IMR-90 (cell line): ENCODE data around the gene SEL1L3. TPM values are rescaled to one million over a fixed set of nuclear protein-coding genes. Genes with fewer than 3 reads are reported as not detected.

Experiments
- ATAC-seq: fragments of 200-7000 bp; cut with Tn5 transposase; 2 replicates; pipeline ENCODE4 v1.9.1; 2020; ENCODE audit warnings: low read depth, mild to moderate bottlenecking, moderate library complexity
- BruUV-seq: library from RNA; stranded (reverse); fragments of 400-500 nt; replicated peaks from 2 replicates; lab custom pipeline; 2021; lab: Mats Ljungman, UMichigan
- CTCF ChIA-PET: fragments of 300-600 bp; formaldehyde crosslinking; extraction: SDS; loops from one replicate; lab custom pipeline; 2021; ENCODE audit warnings: antibody characterized with exemption; lab: Yijun Ruan, JAX
- POLR2A ChIA-PET: fragments of 300-600 bp; sonication (Branson Sonifier 250); formaldehyde crosslinking; loops from one replicate; lab custom pipeline; 2022; ENCODE audit warnings: antibody characterized with exemption; ENCODE audit not compliant: unreplicated experiment; lab: Charles Lee
- DNase-seq: peaks from one replicate; pipeline ENCODE4 v3.0.0; 2013
- H2AFZ ChIP-seq: replicated peaks from 2 replicates; pipeline ENCODE3; 2013; ENCODE audit warnings: low read length, mild to moderate bottlenecking; ENCODE audit not compliant: poor library complexity
- H2AK5ac ChIP-seq: 2 replicates; pipeline ENCODE4 v1.6.1; 2013; ENCODE audit warnings: low read depth, low read length, inconsistent platforms
- H2AK9ac ChIP-seq: replicated peaks from 2 replicates; pipeline ENCODE3; 2013; ENCODE audit warnings: mild to moderate bottlenecking, low read depth, low read length, moderate library complexity; ENCODE audit not compliant: poor library complexity
- H2BK120ac ChIP-seq: 2 replicates; pipeline ENCODE4 v1.6.1; 2013; ENCODE audit warnings: low read depth, low read length, inconsistent platforms
- H2BK15ac ChIP-seq: 3 replicates; pipeline ENCODE4 v1.6.1; 2013; ENCODE audit warnings: low read depth, low read length, inconsistent platforms
- H2BK20ac ChIP-seq: 2 replicates; pipeline ENCODE4 v1.6.1; 2013; ENCODE audit warnings: low read depth, mild to moderate bottlenecking, inconsistent platforms, low read length, moderate library complexity
- H2BK5ac ChIP-seq: 2 replicates; pipeline ENCODE4 v1.6.1; 2013; ENCODE audit warnings: mild to moderate bottlenecking, low read depth, low read length, inconsistent platforms; ENCODE audit not compliant: poor library complexity, severe bottlenecking
- H3K14ac ChIP-seq: replicated peaks from 2 replicates; pipeline ENCODE4 v1.6.1; 2013; ENCODE audit warnings: low read depth, low read length, inconsistent platforms
- H3K18ac ChIP-seq: 2 replicates; pipeline ENCODE4 v1.6.1; 2013; ENCODE audit warnings: low read depth, low read length, control low read depth
- H3K23ac ChIP-seq: 2 replicates; pipeline ENCODE4 v1.6.1; 2013; ENCODE audit warnings: low read depth, low read length, inconsistent platforms
- H3K27ac ChIP-seq: 2 replicates; pipeline ENCODE4 v1.5.1; 2013; ENCODE audit warnings: mild to moderate bottlenecking, control low read depth, low read length; ENCODE audit not compliant: insufficient read depth
- H3K27me3 ChIP-seq: 2 replicates; pipeline ENCODE4 v1.6.1; 2013; ENCODE audit warnings: low read length; ENCODE audit not compliant: control insufficient read depth, insufficient read depth
- H3K36me3 ChIP-seq: 2 replicates; pipeline ENCODE4 v1.6.1; 2013; ENCODE audit warnings: low read length, mixed read lengths; ENCODE audit not compliant: control insufficient read depth, insufficient read depth
- H3K4ac ChIP-seq: 2 replicates; pipeline ENCODE4 v1.6.1; 2013; ENCODE audit warnings: low read depth, low read length, inconsistent platforms
- H3K4me1 ChIP-seq: 2 replicates; pipeline ENCODE4 v1.6.1; 2013; ENCODE audit warnings: low read length, mixed read lengths; ENCODE audit not compliant: control insufficient read depth, insufficient read depth
- H3K4me2 ChIP-seq: 2 replicates; pipeline ENCODE4 v1.6.1; 2013; ENCODE audit warnings: low read depth, mild to moderate bottlenecking, control low read depth, low read length, moderate library complexity
- H3K4me3 ChIP-seq: 2 replicates; pipeline ENCODE4 v1.5.1; 2013; ENCODE audit warnings: low read depth, mild to moderate bottlenecking, control low read depth, low read length, moderate library complexity; ENCODE audit not compliant: insufficient read depth
- H3K56ac ChIP-seq: 2 replicates; pipeline ENCODE4 v1.6.1; 2013; ENCODE audit warnings: low read length, inconsistent platforms; ENCODE audit not compliant: insufficient read depth; ENCODE audit errors: extremely low read depth
- H3K79me1 ChIP-seq, 2 experiments: 2 replicates each; pipeline ENCODE4 v1.6.1; 2013; ENCODE audit warnings: low read length in 2 of 2, inconsistent platforms in 1 of 2, low read depth in 1 of 2
- H3K9ac ChIP-seq: 2 replicates; pipeline ENCODE4 v1.6.1; 2013; ENCODE audit warnings: low read depth, low read length, control low read depth
- H3K9me1 ChIP-seq: 2 replicates; pipeline ENCODE4 v1.6.1; 2013; ENCODE audit warnings: low read length, inconsistent platforms; ENCODE audit not compliant: insufficient read depth
- H3K9me3 ChIP-seq: 2 replicates; pipeline ENCODE4 v1.6.1; 2013; ENCODE audit warnings: low read length; ENCODE audit not compliant: control insufficient read depth, insufficient read depth
- H4K20me1 ChIP-seq: 2 replicates; pipeline ENCODE4 v1.6.1; 2013; ENCODE audit warnings: low read length, inconsistent platforms; ENCODE audit not compliant: insufficient read depth
- H4K5ac ChIP-seq: 2 replicates; pipeline ENCODE4 v1.6.1; 2013; ENCODE audit warnings: mild to moderate bottlenecking, low read depth, low read length, control low read depth
- H4K8ac ChIP-seq, 2 experiments: 2 replicates each; pipeline ENCODE4 v1.6.1; 2013; ENCODE audit warnings: low read depth in 2 of 2, low read length in 2 of 2, control low read depth in 1 of 2, inconsistent platforms in 1 of 2
- H4K91ac ChIP-seq: 2 replicates; pipeline ENCODE4 v1.6.1; 2013; ENCODE audit warnings: low read depth, low read length, inconsistent platforms; ENCODE audit not compliant: insufficient read depth
- WGBS, 2 experiments: methylation state at CpG; one replicate each; pipeline versions ENCODE4 v1.1.5 to v1.1.7; 2013; ENCODE audit warnings: missing lambda C conversion rate in 2 of 2; ENCODE audit not compliant: insufficient read length in 1 of 2; ENCODE audit errors: extremely low coverage in 2 of 2; 5-methylcytosine and 5-hydroxymethylcytosine counted together
- dilution Hi-C: fragments of 300-500 bp; cut with HindIII; formaldehyde crosslinking; loops from one replicate; pipeline ENCODE4 v1.14.3; 2018; ENCODE audit warnings: low sequenced_read_pairs; ENCODE audit not compliant: unreplicated experiment
- in situ Hi-C: fragments of 300-500 bp; cut with MboI; formaldehyde crosslinking; loops from 3 replicates; pipeline ENCODE4 v1.14.3; 2019; ENCODE audit warnings: low sequenced_read_pairs, inconsistent platforms, mixed read lengths
- intact Hi-C: fragments of 100-400 bp; cut with micrococcal nuclease; formaldehyde crosslinking; loops from 2 replicates; pipeline ENCODE4 v1.10.0; 2022
- polyA plus RNA-seq, 3 experiments: library from polyadenylated mRNA; depleted of rRNA; stranded (reverse); fragments of >200 nt; gene quantifications; 2 replicates each; pipeline ENCODE4 v1.2.3, GENCODE V29; 2012; ENCODE audit warnings: low replicate concordance in 1 of 3
- total RNA-seq: library from RNA; depleted of rRNA; stranded (reverse); fragments of >200 nt; gene quantifications from 2 replicates; pipeline ENCODE4 v1.2.3, GENCODE V29; 2012
- TF ChIP-seq, protein P1 (sequence below): fragments of 150-350 bp; IDR thresholded peaks from 2 replicates; pipeline ENCODE4 v1.6.1; 2016; ENCODE audit warnings: low read depth, mild to moderate bottlenecking, low read length, moderate library complexity, borderline replicate concordance
- TF ChIP-seq, protein P2 (sequence below): conservative IDR thresholded peaks from 2 replicates; pipeline ENCODE4 v1.5.1; 2012; ENCODE audit warnings: mild to moderate bottlenecking, low read depth, low read length, improper control_type of control experiment

Gene SEL1L3
- total and polyA plus RNA-seq, 2 of the 4 experiments (the other 2 are of a cell fraction), result 16.4 to 43.7 TPM

DNA sequence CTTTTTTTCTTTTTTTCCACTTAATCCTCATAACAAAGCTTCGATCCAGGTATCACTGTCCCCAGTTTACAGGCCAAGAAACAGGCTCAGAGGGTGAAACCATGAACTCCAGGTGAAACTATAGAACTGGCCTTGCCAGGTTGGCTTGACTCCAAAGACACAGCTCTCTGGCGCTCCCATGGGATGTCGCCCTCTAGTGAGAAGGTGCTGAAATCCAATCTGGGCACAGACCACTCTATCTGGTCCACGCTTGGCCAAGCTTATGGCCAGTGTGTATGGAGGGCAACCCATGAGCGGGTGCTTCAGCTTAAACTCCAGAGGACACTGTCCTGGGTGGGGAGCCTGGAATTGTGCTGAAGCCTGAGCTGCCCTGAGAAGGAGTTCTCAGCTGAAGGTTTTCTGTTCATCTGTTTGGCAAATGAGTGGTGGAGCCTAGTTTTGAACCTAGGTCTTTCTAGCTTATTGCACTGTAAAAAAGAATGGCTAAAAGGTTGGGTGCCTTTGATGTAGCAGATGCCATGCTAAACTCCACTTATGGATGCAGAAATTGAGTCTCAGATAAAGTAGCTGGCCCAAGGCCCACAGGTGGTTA is 70.5 kb downstream of the SEL1L3 start:
- no peak overlapping the region for H2BK5ac ChIP-seq
- H3K23ac ChIP-seq, result no peak overlapping the region
- dilution Hi-C loops, result no loop called here
- no CpG with 5 or more reads among the region's 5 CpGs for whole genome bisulfite sequencing, 2 experiments
- POLR2A ChIA-PET, result no interaction called here
- no peak overlapping the region for H3K9ac ChIP-seq
- H2BK20ac ChIP-seq, result no peak overlapping the region
- no peak overlapping the region; the same call in 1 of the 2 replicates for H2AK5ac ChIP-seq
- H2AK9ac ChIP-seq, result no peak overlapping the region
- H3K14ac ChIP-seq, result no peak overlapping the region
- H3K56ac ChIP-seq, result no peak overlapping the region
- no peaks in the 10 kb centered on the region for H4K20me1 ChIP-seq
- no peak overlapping the region for H4K5ac ChIP-seq
- no peak overlapping the region for H2BK15ac ChIP-seq
- peaks cover 5% of the 10 kb centered on the region for H3K36me3 ChIP-seq
- H3K4me1 ChIP-seq, result peaks cover 11% of the 10 kb centered on the region
- BruUV-seq, result no TSS peak
- CTCF ChIA-PET, result interaction anchor here (1.4 kb wide), 1 partner anchor 25 kb away, joined by 3 read pairs; no protein-coding TSS in a partner anchor
- no peak overlapping the region for H3K18ac ChIP-seq
- ATAC-seq, result no peak
- no peak overlapping the region for H3K4ac ChIP-seq
- H3K9me3 ChIP-seq, result no peaks in the 10 kb centered on the region
- DNase-seq, result no peak
- in situ Hi-C loops, result no loop called here
- H4K8ac ChIP-seq, result no peak overlapping the region
- no peak overlapping the region for H3K4me2 ChIP-seq
- H3K79me1 ChIP-seq, result peaks cover 0 to 5% of the 10 kb centered on the region in 2 experiments; a peak in 1 of 4 replicates
- TF ChIP-seq, protein P1, sequence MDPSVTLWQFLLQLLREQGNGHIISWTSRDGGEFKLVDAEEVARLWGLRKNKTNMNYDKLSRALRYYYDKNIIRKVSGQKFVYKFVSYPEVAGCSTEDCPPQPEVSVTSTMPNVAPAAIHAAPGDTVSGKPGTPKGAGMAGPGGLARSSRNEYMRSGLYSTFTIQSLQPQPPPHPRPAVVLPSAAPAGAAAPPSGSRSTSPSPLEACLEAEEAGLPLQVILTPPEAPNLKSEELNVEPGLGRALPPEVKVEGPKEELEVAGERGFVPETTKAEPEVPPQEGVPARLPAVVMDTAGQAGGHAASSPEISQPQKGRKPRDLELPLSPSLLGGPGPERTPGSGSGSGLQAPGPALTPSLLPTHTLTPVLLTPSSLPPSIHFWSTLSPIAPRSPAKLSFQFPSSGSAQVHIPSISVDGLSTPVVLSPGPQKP, result no peak
- TF ChIP-seq, protein P2, sequence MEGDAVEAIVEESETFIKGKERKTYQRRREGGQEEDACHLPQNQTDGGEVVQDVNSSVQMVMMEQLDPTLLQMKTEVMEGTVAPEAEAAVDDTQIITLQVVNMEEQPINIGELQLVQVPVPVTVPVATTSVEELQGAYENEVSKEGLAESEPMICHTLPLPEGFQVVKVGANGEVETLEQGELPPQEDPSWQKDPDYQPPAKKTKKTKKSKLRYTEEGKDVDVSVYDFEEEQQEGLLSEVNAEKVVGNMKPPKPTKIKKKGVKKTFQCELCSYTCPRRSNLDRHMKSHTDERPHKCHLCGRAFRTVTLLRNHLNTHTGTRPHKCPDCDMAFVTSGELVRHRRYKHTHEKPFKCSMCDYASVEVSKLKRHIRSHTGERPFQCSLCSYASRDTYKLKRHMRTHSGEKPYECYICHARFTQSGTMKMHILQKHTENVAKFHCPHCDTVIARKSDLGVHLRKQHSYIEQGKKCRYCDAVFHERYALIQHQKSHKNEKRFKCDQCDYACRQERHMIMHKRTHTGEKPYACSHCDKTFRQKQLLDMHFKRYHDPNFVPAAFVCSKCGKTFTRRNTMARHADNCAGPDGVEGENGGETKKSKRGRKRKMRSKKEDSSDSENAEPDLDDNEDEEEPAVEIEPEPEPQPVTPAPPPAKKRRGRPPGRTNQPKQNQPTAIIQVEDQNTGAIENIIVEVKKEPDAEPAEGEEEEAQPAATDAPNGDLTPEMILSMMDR, result 0 out of 2 replicates have a peak, but pooled peaks have one; percentile 11
- H3K4me3 ChIP-seq, result no peak overlapping the region
- no peaks in the 10 kb centered on the region for H3K27me3 ChIP-seq
- no peak overlapping the region for H4K91ac ChIP-seq
- intact Hi-C loops, result no loop called here
- no peak overlapping the region for H2BK120ac ChIP-seq
- peaks cover 9% of the 10 kb centered on the region for H3K9me1 ChIP-seq
- no peak overlapping the region for H3K27ac ChIP-seq
- H2AFZ ChIP-seq, result no peak overlapping the region
